Measurements from ENCODE around the gene CNNM3.

The CNNM3 gene

DNA sequence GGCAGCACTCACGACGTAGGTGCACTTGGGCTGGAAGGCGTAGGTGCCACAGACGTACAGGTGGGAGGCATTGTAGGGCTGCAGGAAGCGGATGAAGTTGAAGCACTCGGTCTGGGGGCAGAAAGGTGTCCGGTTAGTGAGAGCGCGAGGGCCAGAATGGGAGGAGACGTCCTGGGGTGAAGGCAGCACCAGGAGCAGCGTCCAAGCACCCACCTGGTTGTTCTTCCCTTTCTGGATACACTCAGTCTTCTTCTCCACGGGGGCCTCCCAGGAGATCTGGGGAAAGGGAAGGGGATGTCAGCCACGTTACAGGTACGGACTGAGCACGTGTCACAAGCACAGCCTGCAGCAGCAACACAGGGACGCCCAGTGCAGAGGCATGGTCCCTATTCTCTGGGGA, 49.6 kb downstream of the CNNM3 start:
- TF ChIP-seq CTCF (conservative IDR thresholded peaks at IDR 0.05) (no peak), ZFX (IDR thresholded peaks at IDR 0.05) (no peak)

GRCh38 chr2:96866149-96866548, 50.1 kb downstream of the CNNM3 start:
- no peak overlapping the region for H3K27ac ChIP-seq
- TF ChIP-seq CTCF (conservative IDR thresholded peaks at IDR 0.05) (no peak), ZFX (IDR thresholded peaks at IDR 0.05) (no peak)

More for the DNA sequence above, 49.6 kb downstream of the CNNM3 start:
- H3K27ac ChIP-seq = no peak overlapping the region

GRCh38 chr2:96866586-96866985, 50.5 kb downstream of the CNNM3 start:
- H3K27ac ChIP-seq = no peak overlapping the region
- TF ChIP-seq CTCF (conservative IDR thresholded peaks at IDR 0.05) (no peak), ZFX (IDR thresholded peaks at IDR 0.05) (no peak)

DNA sequence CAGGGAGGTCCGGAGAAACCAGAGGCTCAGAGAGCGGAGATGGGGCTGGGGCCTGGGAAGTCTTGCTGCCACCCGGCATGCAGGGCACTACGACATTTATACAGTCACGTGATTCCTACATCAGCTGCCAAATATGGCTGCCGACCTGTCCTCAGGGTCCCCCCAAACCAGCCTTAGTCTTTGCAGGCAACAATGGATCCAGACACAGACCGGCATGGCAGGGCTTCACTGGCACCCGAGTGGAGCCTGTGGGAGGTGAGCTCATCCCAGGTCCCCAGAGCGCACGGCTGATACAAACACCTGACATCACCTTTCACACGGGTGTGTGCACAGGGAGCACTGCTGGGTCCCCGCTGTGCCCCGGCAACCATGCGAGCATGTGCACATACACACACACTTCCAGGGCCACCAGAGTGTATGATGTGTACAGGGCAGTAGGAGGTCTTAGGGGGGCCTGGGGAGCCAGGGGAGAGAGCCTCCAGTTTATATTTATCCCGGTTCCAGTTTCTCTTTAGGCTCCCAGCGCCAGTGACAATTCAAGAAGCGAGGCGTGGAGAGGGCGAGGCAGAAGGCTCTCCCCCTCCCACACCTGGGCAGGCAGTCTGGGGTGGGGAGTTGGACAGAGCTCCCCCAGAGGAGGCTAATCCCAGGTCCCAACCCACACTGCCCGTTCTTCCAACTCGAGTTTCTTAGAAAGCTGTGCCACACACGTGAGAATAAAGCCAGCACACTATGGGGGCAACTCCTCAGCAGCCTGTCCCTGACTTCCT, 51.1 kb downstream of the CNNM3 start:
- TF ChIP-seq CTCF (conservative IDR thresholded peaks at IDR 0.05) (no peak), ZFX (IDR thresholded peaks at IDR 0.05) (no peak)
- H3K27ac ChIP-seq = no peak overlapping the region

DNA sequence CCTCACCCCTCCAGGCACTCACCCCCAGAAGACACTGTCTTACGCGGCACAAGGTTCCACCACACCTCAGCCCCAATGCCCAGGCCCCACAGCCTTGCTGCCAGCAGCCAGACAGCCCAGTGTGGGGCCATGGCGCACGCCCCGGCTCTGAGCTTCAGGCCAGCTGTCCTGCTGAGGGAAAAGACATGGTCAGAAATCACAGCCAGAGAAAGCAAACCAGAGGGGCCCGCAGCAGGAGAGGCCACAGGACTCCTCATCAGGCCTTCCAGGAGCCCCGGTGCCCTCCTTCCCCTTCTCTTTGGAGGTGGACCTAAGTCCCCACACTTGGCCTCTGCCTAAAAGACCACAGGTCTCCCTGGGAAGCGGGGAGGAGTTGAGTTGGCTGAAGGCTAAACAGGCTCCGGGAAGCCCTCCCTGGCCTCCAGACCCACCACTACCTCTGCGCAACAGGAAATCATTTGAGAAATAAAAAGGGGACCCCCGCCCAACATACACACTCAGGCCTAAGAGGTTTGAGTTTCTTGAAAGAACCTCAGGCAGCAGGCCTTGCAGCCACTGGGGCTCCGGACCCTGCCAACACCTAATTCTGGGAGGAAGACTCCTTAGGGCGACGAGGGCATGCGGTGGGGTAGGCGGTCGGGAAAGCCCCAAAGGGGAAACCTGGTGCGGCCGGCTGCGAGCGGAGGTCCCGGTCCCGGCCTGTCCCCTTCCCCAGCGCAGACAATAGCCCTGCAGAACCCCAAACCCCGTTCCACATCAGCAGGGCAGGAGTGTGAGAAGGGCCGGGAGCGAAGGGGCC, 51.9 kb downstream of the CNNM3 start:
- TF ChIP-seq CTCF (conservative IDR thresholded peaks at IDR 0.05) = no peak
- peak overlapping the region; percentile 79 for H3K27ac ChIP-seq

- peak overlapping the region; percentile 79 for H3K27ac ChIP-seq
- TF ChIP-seq ZFX (IDR thresholded peaks at IDR 0.05) = 0 out of 2 replicates have a peak, but pooled peaks have one; percentile 40
- peak; percentile 85 for TF ChIP-seq CTCF (conservative IDR thresholded peaks at IDR 0.05)
Measured at GRCh38 chr2:96868555-96869280, 52.6 kb downstream of the CNNM3 start.

Measured in C4-2B (cell line).